H9 (cell line): ENCODE results near the gene ZFAND5. TPM values are rescaled to one million over a fixed set of nuclear protein-coding genes. Genes with fewer than 3 reads are reported as not detected.

Experiments
- DNase-seq: peaks from one replicate; pipeline ENCODE4 v3.0.0-alpha.2; 2017
- H2AFZ ChIP-seq: one replicate; pipeline ENCODE4 v1.6.1; 2013; ENCODE audit warnings: mild to moderate bottlenecking, low read length, control low read depth, moderate library complexity
- H2AK5ac ChIP-seq: 2 replicates; pipeline ENCODE4 v1.6.1; 2013; ENCODE audit warnings: low read length, control low read depth, mixed read lengths; ENCODE audit not compliant: insufficient read length
- H2BK120ac ChIP-seq: one replicate; pipeline ENCODE4 v1.6.1; 2013; ENCODE audit warnings: low read depth, mild to moderate bottlenecking, low read length, control low read depth, inconsistent platforms; ENCODE audit not compliant: poor library complexity, severe bottlenecking
- H2BK12ac ChIP-seq: 2 replicates; pipeline ENCODE4 v1.6.1; 2013; ENCODE audit warnings: low read length, control low read depth, mixed read lengths, low read depth; ENCODE audit not compliant: insufficient read length
- H2BK15ac ChIP-seq: 2 replicates; pipeline ENCODE4 v1.6.1; 2013; ENCODE audit warnings: low read depth, low read length, control low read depth
- H2BK20ac ChIP-seq: one replicate; pipeline ENCODE4 v1.6.1; 2013; ENCODE audit warnings: low read depth, mild to moderate bottlenecking, low read length, control low read depth, inconsistent platforms; ENCODE audit not compliant: poor library complexity, severe bottlenecking
- H2BK5ac ChIP-seq: 2 replicates; pipeline ENCODE4 v1.6.1; 2013; ENCODE audit warnings: low read length, control low read depth, mixed read lengths; ENCODE audit not compliant: insufficient read length
- H3K14ac ChIP-seq: 2 replicates; pipeline ENCODE4 v1.6.1; 2013; ENCODE audit warnings: low read length, control low read depth; ENCODE audit not compliant: insufficient read depth
- H3K18ac ChIP-seq: 2 replicates; pipeline ENCODE4 v1.6.1; 2013; ENCODE audit warnings: low read depth, mild to moderate bottlenecking, mixed read lengths, low read length, control low read depth; ENCODE audit not compliant: insufficient read length
- H3K23ac ChIP-seq: 2 replicates; pipeline ENCODE4 v1.6.1; 2013; ENCODE audit warnings: low read length, control low read depth, mixed read lengths, low read depth; ENCODE audit not compliant: insufficient read length
- H3K23me2 ChIP-seq: 2 replicates; pipeline ENCODE4 v1.6.1; 2013; ENCODE audit warnings: low read depth, mild to moderate bottlenecking, mixed read lengths, low read length, control low read depth; ENCODE audit not compliant: insufficient read length, poor library complexity, severe bottlenecking
- H3K27ac ChIP-seq: 2 replicates; pipeline ENCODE4 v1.5.1; 2013; ENCODE audit warnings: low read length, control low read depth, mixed read lengths, low read depth; ENCODE audit not compliant: insufficient read length
- H3K27me3 ChIP-seq: 2 replicates; pipeline ENCODE4 v1.6.1; 2013; ENCODE audit warnings: low read length, control low read depth, inconsistent platforms; ENCODE audit not compliant: insufficient read depth
- H3K4ac ChIP-seq: 2 replicates; pipeline ENCODE4 v1.6.1; 2013; ENCODE audit warnings: low read depth, mild to moderate bottlenecking, control low read depth, inconsistent platforms, low read length, moderate library complexity
- H3K4me1 ChIP-seq: 2 replicates; pipeline ENCODE4 v1.6.1; 2013; ENCODE audit warnings: low read length, control low read depth, inconsistent platforms; ENCODE audit not compliant: insufficient read depth
- H3K4me2 ChIP-seq: 2 replicates; pipeline ENCODE4 v1.6.1; 2013; ENCODE audit warnings: low read length, control low read depth, mixed read lengths; ENCODE audit not compliant: insufficient read length, insufficient read depth
- H3K56ac ChIP-seq: 2 replicates; pipeline ENCODE4 v1.6.1; 2013; ENCODE audit warnings: low read depth, mild to moderate bottlenecking, mixed read lengths, low read length, control low read depth; ENCODE audit not compliant: insufficient read length
- H3K79me1 ChIP-seq: 2 replicates; pipeline ENCODE4 v1.6.1; 2013; ENCODE audit warnings: low read depth, mild to moderate bottlenecking, moderate library complexity, low read length, control low read depth, inconsistent platforms; ENCODE audit not compliant: insufficient read depth, poor library complexity, severe bottlenecking
- H3K79me2 ChIP-seq: 2 replicates; pipeline ENCODE4 v1.6.1; 2013; ENCODE audit warnings: low read length, control low read depth, inconsistent platforms; ENCODE audit not compliant: insufficient read depth
- H3K9ac ChIP-seq: 2 replicates; pipeline ENCODE4 v1.6.1; 2013; ENCODE audit warnings: low read length, control low read depth, mixed read lengths; ENCODE audit not compliant: insufficient read length; ENCODE audit errors: extremely low read depth
- H3K9me3 ChIP-seq: one replicate; pipeline ENCODE4 v1.6.1; 2013; ENCODE audit warnings: low read depth, low read length, inconsistent platforms; ENCODE audit not compliant: control insufficient read depth
- H3T11ph ChIP-seq: one replicate; pipeline ENCODE4 v1.6.1; 2013; ENCODE audit warnings: mild to moderate bottlenecking, low read length, control low read depth, inconsistent platforms
- H4K20me1 ChIP-seq: one replicate; pipeline ENCODE4 v1.6.1; 2013; ENCODE audit not compliant: control insufficient read depth, insufficient read length, insufficient read depth
- H4K5ac ChIP-seq: 2 replicates; pipeline ENCODE4 v1.6.1; 2013; ENCODE audit warnings: low read depth, mild to moderate bottlenecking, mixed read lengths, low read length, control low read depth; ENCODE audit not compliant: insufficient read length
- H4K8ac ChIP-seq: replicated peaks from 2 replicates; pipeline ENCODE4 v1.6.1; 2013; ENCODE audit warnings: low read length, control low read depth, mixed read lengths, low read depth; ENCODE audit not compliant: insufficient read length
- H4K91ac ChIP-seq: 2 replicates; pipeline ENCODE4 v1.6.1; 2013; ENCODE audit warnings: low read depth, mild to moderate bottlenecking, moderate library complexity, mixed read lengths, low read length, control low read depth; ENCODE audit not compliant: insufficient read length
- H3K27ac Mint-ChIP-seq, 3 experiments: 2 replicates in 2 of 3; 3 replicates in 1 of 3; pipeline ENCODE4 v1.8.0; 2020 to 2021; ENCODE audit warnings: mixed read lengths in 3 of 3, mild to moderate bottlenecking in 1 of 3, moderate library complexity in 1 of 3
- H3K27me3 Mint-ChIP-seq: 2 replicates; pipeline ENCODE4 v1.8.0; 2021; ENCODE audit warnings: low read depth, mild to moderate bottlenecking, moderate library complexity, mixed read lengths
- H3K36me3 Mint-ChIP-seq, 3 experiments: 2 replicates in 2 of 3; 3 replicates in 1 of 3; pipeline ENCODE4 v1.8.0; 2020 to 2021; ENCODE audit warnings: low read depth in 3 of 3, mixed read lengths in 3 of 3; ENCODE audit not compliant: insufficient read depth in 1 of 3
- H3K4me1 Mint-ChIP-seq, 2 experiments: 2 replicates each; pipeline ENCODE4 v1.8.0; 2020; ENCODE audit warnings: mixed read lengths in 2 of 2
- H3K4me3 Mint-ChIP-seq, 2 experiments: 2 replicates in 1 of 2; 3 replicates in 1 of 2; pipeline ENCODE4 v1.8.0; 2020 to 2021; ENCODE audit warnings: mild to moderate bottlenecking in 2 of 2, mixed read lengths in 2 of 2, moderate library complexity in 1 of 2
- H3K9me3 Mint-ChIP-seq, 2 experiments: 2 replicates in 1 of 2; 3 replicates in 1 of 2; pipeline ENCODE4 v1.8.0; 2020; ENCODE audit warnings: mild to moderate bottlenecking in 2 of 2, mixed read lengths in 2 of 2, moderate library complexity in 1 of 2
- WGBS: extraction: QIAGEN DNeasy Blood & Tissue Kit; methylation state at CpG from one replicate; pipeline ENCODE4 v1.1.7; 2013; ENCODE audit warnings: missing lambda C conversion rate, low lambda C conversion rate, mixed read lengths; ENCODE audit not compliant: insufficient read length; ENCODE audit errors: extremely low coverage; 5-methylcytosine and 5-hydroxymethylcytosine counted together
- total RNA-seq: library from RNA; stranded (reverse); gene quantifications from 2 replicates; pipeline ENCODE4 v1.2.1, GENCODE V29; 2021
- TF ChIP-seq, protein P1 (sequence below): fragments of 200-600 bp; sonication (generic); conservative IDR thresholded peaks from 3 replicates; pipeline ENCODE4 v1.8.0; 2021; ENCODE audit warnings: antibody characterized with exemption, mild to moderate bottlenecking

ZFAND5 gene
- total RNA-seq, 1 experiment from 2014 or later: 304 TPM

GRCh38 chr9:72337286-72337685 is 27.7 kb downstream of the ZFAND5 start:
- Histone ChIP-seq H4K5ac (no peak overlapping the region), H4K91ac (no peak overlapping the region), H3K27ac (no peak overlapping the region), H2BK120ac (no peak overlapping the region), H3K14ac (no peak overlapping the region), H3K27me3 (no peaks in the 10 kb centered on the region), H3K4me2 (no peak overlapping the region), H3K9ac (no peak overlapping the region), H2BK12ac (no peak overlapping the region), H2AFZ (no peak overlapping the region), H2BK20ac (no peak overlapping the region), H4K8ac (no peak overlapping the region), H3T11ph (no peak overlapping the region), H3K79me1 (no peaks in the 10 kb centered on the region), H2BK5ac (no peak overlapping the region), H2BK15ac (no peak overlapping the region), H3K23ac (no peak overlapping the region), H3K23me2 (no peaks in the 10 kb centered on the region), H3K56ac (no peak overlapping the region), H3K18ac (no peak overlapping the region), H2AK5ac (no peak overlapping the region), H3K4ac (no peak overlapping the region), H3K4me1 (no peaks in the 10 kb centered on the region), H3K79me2 (no peaks in the 10 kb centered on the region), H3K9me3 (no peaks in the 10 kb centered on the region), H4K20me1 (no peaks in the 10 kb centered on the region)
- Mint-ChIP-seq H3K27ac (no peak overlapping the region), H3K4me1 (peaks cover 3 to 4% of the 10 kb centered on the region in 2 experiments), H3K27me3 (no peaks in the 10 kb centered on the region; the same call in 1 of the 2 replicates), H3K36me3 (no peaks in the 10 kb centered on the region), H3K4me3 (no peak overlapping the region), H3K9me3 (no peaks in the 10 kb centered on the region; a peak in 1 of 5 replicates)
- no CpG with 5 or more reads among the region's 5 CpGs for WGBS
- TF ChIP-seq, protein P1, sequence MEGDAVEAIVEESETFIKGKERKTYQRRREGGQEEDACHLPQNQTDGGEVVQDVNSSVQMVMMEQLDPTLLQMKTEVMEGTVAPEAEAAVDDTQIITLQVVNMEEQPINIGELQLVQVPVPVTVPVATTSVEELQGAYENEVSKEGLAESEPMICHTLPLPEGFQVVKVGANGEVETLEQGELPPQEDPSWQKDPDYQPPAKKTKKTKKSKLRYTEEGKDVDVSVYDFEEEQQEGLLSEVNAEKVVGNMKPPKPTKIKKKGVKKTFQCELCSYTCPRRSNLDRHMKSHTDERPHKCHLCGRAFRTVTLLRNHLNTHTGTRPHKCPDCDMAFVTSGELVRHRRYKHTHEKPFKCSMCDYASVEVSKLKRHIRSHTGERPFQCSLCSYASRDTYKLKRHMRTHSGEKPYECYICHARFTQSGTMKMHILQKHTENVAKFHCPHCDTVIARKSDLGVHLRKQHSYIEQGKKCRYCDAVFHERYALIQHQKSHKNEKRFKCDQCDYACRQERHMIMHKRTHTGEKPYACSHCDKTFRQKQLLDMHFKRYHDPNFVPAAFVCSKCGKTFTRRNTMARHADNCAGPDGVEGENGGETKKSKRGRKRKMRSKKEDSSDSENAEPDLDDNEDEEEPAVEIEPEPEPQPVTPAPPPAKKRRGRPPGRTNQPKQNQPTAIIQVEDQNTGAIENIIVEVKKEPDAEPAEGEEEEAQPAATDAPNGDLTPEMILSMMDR: no peak
- DNase-seq: no peak
